Aorta (tissue), 5 donors: Measurements from ENCODE around the gene DCHS1. TPM values are rescaled to one million over a fixed set of nuclear protein-coding genes. Genes with fewer than 3 reads are reported as not detected.

ENCODE experiments used
- ATAC-seq: fragments of 200-7000 bp; cut with Tn5 transposase; one replicate; pipeline ENCODE4 v1.9.1; 2022; ENCODE audit warnings: moderate library complexity; ENCODE audit not compliant: low FRiP score
- DNase-seq, 2 donors: peaks; one replicate each; pipeline ENCODE4 v3.0.0-alpha.2; 2020
- H3K27ac ChIP-seq, 2 donors: one replicate each; pipeline ENCODE4 v1.5.1; 2013; ENCODE audit warnings: low read length in 2 of 2, mild to moderate bottlenecking in 2 of 2, moderate library complexity in 2 of 2, control low read depth in 1 of 2, inconsistent platforms in 1 of 2, low read depth in 1 of 2
- H3K27me3 ChIP-seq, 2 donors: one replicate each; pipeline ENCODE4 v1.6.1; 2013; ENCODE audit warnings: control low read depth in 1 of 2, low read length in 1 of 2, mild to moderate bottlenecking in 1 of 2, moderate library complexity in 1 of 2; ENCODE audit not compliant: insufficient read depth in 2 of 2, control insufficient read depth in 1 of 2
- H3K36me3 ChIP-seq, 2 donors: one replicate each; pipeline ENCODE4 v1.6.1; 2013; ENCODE audit warnings: control low read depth in 1 of 2, low read length in 1 of 2, mild to moderate bottlenecking in 1 of 2; ENCODE audit not compliant: insufficient read depth in 2 of 2, control insufficient read depth in 1 of 2
- H3K4me1 ChIP-seq, 2 donors: one replicate each; pipeline ENCODE4 v1.6.1; 2013; ENCODE audit warnings: low read length in 2 of 2, control low read depth in 1 of 2, mild to moderate bottlenecking in 1 of 2, moderate library complexity in 1 of 2; ENCODE audit not compliant: insufficient read depth in 2 of 2, control insufficient read depth in 1 of 2
- H3K4me3 ChIP-seq, 2 donors: one replicate each; pipeline ENCODE4 v1.5.1; 2013; ENCODE audit warnings: low read length in 2 of 2, control low read depth in 1 of 2, mild to moderate bottlenecking in 1 of 2
- H3K9me3 ChIP-seq: one replicate; pipeline ENCODE4 v1.6.1; 2013; ENCODE audit warnings: mild to moderate bottlenecking, low read length; ENCODE audit not compliant: control insufficient read depth
- WGBS, 2 donors: extraction: QIAGEN DNeasy Blood & Tissue Kit; methylation state at CpG; one replicate each; pipeline ENCODE4 v1.1.7; 2013; 5-methylcytosine and 5-hydroxymethylcytosine counted together
- intact Hi-C, 2 donors: fragments of 100-400 bp; cut with DNase I; formaldehyde crosslinking; loops; one replicate each; pipeline versions ENCODE4 v1.14.2 to v1.15.0; 2022
- polyA plus RNA-seq, 2 donors: library from polyadenylated mRNA; stranded (reverse); fragments of 200-250 nt; gene quantifications; one replicate each; pipeline ENCODE4 v1.2.3, GENCODE V29; 2013
- total RNA-seq, 2 donors: library from RNA; stranded (reverse); fragmentation: NEBNext Ultra II Directional; extraction: Animal tissue kit (Norgen Biotek cat#: 25700); gene quantifications; one replicate each; pipeline ENCODE4 v1.2.1, GENCODE V29; 2021
- donor health status: healthy with polysubstance abuse.
- donor health status: Bipolar disorder and iron deficiency.
- donor health status: DM: no; HTN: no; CAD: no.
- donor health status: DM: no; HTN: no; CAD: no.
- donor health status: DM: yes; HTN: yes; CAD: no.

The DCHS1 gene
- total and polyA plus RNA-seq, 4 donors, result 1.4 to 64.4 (median 36.6) TPM

DNA sequence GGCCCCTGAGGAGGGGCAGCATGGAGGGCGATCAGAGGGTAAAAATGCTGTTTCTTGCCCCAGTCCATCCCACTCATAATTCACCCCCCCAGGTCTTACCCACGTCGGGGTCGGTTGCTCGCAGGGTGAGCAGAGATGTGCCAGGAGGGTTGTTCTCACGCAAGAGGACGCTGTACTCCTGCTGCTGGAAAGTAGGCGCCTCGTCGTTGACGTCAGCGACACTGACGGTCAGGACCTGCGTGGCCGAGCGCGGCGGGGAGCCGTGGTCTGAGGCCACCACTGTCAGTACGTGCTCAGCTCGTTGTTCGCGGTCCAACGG is 26.1 kb downstream of the DCHS1 start:
- Histone ChIP-seq H3K4me1 (no peaks in the 10 kb centered on the region), H3K36me3 (peaks cover 0 to 14% of the 10 kb centered on the region in 2 donors), H3K27ac (no peak overlapping the region), H3K9me3 (no peaks in the 10 kb centered on the region), H3K4me3 (no peak overlapping the region), H3K27me3 (no peaks in the 10 kb centered on the region)
- intact Hi-C loops, result no loop called here
- 89 to 91% methylated on average over 24 of the region's 24 CpGs for WGBS, 2 donors
- ATAC-seq (no peak), DNase-seq (no peak)

DNA sequence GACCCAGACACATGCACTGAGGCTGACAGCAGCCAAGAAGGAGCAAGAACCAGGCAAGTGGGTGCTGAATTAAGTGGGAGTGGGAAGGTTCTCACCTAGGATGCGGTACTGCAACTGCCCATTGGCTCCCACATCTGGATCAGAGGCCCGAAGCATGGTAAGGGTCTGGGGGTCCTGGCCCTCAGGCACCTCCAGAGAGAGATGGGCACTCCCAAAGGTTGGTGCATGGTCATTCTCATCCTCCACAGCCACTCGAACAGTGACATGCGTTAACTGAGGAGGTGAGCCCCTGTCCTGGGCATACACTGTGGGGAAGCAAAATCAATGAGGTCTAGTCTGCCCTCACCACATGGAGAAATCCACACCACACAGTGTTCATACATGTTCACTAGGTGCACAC is 27.1 kb downstream of the DCHS1 start:
- peaks cover 0 to 14% of the 10 kb centered on the region in 2 donors for H3K36me3 ChIP-seq
- intact Hi-C loops, result no loop called here
- WGBS, 2 donors, result 95 to 96% methylated on average over 4 of the region's 4 CpGs

DNA sequence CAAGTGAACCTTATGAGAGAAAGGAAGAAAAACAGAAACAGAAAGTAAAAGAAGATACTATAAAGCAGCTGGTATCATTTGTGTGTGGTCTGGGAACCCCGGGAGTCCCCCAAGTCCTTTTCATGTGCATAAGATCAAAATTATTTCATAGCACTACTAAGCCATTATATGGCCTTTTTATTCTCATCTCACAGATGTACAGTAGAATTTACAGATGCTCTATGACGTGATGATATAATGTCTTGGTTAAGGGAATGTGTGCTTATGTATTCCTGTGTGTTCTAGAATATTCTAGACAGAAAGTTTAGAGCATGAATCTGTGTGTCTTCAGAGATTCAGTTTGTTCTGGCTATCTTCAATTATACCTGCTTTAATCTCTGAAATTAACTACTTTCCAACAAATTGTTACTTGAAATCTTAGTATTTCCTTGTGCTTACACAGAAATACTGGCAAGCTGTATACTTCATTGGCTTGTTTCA is 27.8 kb downstream of the DCHS1 start:
- H3K27me3 ChIP-seq, result no peaks in the 10 kb centered on the region
- H3K36me3 ChIP-seq, result peaks cover 0 to 13% of the 10 kb centered on the region in 2 donors
- H3K4me3 ChIP-seq, result no peak overlapping the region
- no peak for ATAC-seq
- intact Hi-C loops, result no loop called here
- H3K4me1 ChIP-seq, result no peaks in the 10 kb centered on the region
- no peaks in the 10 kb centered on the region for H3K9me3 ChIP-seq
- no peak for DNase-seq
- H3K27ac ChIP-seq, result no peak overlapping the region
- 76 to 77% methylated on average over 2 of the region's 2 CpGs for WGBS, 2 donors

More for the DNA sequence above, 27.1 kb downstream of the DCHS1 start:
- ATAC-seq, result no peak
- Histone ChIP-seq H3K9me3 (no peaks in the 10 kb centered on the region), H3K27me3 (no peaks in the 10 kb centered on the region), H3K27ac (no peak overlapping the region), H3K4me1 (no peaks in the 10 kb centered on the region), H3K4me3 (no peak overlapping the region)
- DNase-seq, result no peak

DNA sequence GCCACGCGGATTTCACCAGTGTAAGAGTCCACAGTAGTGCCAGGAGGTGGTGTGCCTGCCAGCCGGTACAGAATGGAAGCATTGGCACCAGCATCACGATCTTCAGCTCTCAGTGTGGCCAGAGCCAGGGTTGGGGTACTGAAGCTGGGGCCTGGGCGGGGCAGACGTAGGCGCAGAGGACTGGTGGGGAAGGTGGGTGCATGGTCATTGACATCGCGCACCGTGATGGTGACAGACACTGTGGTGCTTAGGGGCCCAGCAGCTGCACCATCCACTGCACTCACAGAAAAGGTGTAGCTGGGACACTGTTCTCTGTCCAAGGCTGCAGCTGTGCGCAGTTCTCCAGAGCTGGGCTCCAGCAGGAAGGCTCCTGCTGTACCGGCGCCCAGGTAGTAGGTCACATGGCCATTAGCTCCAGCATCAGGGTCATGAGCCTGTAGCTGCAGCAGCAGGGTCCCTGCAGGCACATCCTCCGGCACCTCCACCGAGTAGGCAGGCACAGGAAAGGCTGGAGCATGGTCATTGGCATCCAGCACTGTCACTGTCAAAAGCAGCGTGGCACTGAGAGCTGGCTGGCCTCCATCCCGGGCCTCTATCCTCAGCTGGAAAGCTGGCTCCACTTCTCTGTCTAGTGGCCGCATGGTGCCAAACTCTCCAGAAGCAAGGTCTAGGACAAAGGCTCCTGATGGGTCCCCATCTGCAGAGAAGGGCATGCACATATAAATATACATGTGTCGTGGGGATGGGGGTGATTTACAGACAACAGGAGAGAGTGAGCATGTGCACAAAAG is 28.4 kb downstream of the DCHS1 start:
- intact Hi-C loops, result no loop called here
- no peak overlapping the region for H3K27ac ChIP-seq
- 75 to 79% methylated on average over 19 of the region's 19 CpGs for WGBS, 2 donors
- no peaks in the 10 kb centered on the region for H3K4me1 ChIP-seq
- no peak for ATAC-seq
- no peaks in the 10 kb centered on the region for H3K27me3 ChIP-seq
- no peaks in the 10 kb centered on the region for H3K9me3 ChIP-seq
- peaks cover 0 to 10% of the 10 kb centered on the region in 2 donors for H3K36me3 ChIP-seq
- no peak for DNase-seq
- no peak overlapping the region for H3K4me3 ChIP-seq

DNA sequence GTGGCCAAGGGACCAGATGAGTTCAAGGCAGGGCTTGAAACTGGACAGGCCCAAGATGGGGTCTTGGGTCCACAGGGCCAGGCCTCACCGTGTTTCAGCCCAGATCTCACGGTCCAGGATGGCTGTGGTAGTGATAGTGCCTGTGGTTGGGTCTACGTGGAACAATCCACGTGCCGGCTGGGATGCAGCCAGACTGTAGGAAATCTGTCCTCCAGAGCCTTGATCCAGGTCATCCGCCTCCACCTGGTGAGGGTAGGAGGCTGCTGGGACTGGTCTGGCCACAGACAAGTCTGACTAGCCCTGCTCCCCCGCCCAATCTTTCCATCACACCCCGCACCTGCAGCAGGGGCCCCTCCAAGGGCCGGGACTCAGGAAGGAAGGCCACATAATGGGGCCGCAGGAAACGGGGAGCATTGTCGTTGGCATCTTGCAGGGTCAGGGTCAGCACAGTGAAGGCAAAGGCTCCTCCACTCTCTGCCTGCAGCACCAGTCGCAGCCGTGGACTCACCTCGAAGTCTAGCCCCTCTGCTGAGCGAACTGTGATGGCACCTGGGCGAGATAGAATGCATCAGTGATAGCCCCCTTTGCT is 29.7 kb downstream of the DCHS1 start:
- 93 to 95% methylated on average over 17 of the region's 17 CpGs for WGBS, 2 donors
- peak in 1 of 2 donors; percentile 37 for DNase-seq
- H3K27ac ChIP-seq, result no peak overlapping the region
- H3K36me3 ChIP-seq, result peaks cover 0 to 10% of the 10 kb centered on the region in 2 donors
- H3K27me3 ChIP-seq, result no peaks in the 10 kb centered on the region
- H3K9me3 ChIP-seq, result no peaks in the 10 kb centered on the region
- H3K4me3 ChIP-seq, result no peak overlapping the region
- no peaks in the 10 kb centered on the region for H3K4me1 ChIP-seq
- intact Hi-C loops, result no loop called here
- no peak for ATAC-seq

DNA sequence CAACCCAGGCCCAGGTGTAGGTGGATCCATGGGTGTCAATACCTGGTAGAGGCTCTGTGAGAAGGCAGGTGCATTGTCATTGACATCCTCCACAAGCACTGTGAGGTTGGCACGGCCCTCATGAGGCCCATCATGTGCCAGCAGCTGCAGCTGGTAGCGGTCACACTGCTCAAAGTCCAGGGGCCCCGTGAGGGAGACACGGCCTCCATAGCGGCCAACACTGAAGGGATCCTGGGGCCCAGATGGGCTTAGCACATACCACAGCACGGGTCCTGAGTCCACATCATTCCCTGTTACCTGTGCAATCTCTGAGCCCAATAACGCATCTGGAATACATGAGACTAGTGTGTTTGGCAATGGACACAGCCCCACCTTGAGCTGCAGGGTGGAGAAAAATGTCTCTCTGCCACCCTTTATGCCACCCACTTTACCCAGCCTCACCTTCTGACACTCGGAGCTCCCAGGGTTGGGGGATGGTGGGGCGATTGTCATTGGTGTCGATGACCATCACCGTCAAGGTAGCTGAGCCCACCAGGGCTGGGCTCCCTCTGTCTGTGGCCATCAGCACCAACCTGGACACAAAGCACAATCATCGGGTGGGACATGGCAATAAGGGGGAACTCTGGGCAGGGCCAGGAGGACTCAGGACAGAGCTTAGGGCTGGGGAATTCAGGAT is 30.3 kb downstream of the DCHS1 start:
- peaks cover 0 to 10% of the 10 kb centered on the region in 2 donors for H3K36me3 ChIP-seq
- no peaks in the 10 kb centered on the region for H3K27me3 ChIP-seq
- DNase-seq (peak in 1 of 2 donors; percentile 33), ATAC-seq (no peak)
- H3K4me1 ChIP-seq, result no peaks in the 10 kb centered on the region
- intact Hi-C loops, result no loop called here
- H3K9me3 ChIP-seq, result no peaks in the 10 kb centered on the region
- 88 to 91% methylated on average over 12 of the region's 12 CpGs for WGBS, 2 donors
- no peak overlapping the region for H3K27ac ChIP-seq
- H3K4me3 ChIP-seq, result no peak overlapping the region

DNA sequence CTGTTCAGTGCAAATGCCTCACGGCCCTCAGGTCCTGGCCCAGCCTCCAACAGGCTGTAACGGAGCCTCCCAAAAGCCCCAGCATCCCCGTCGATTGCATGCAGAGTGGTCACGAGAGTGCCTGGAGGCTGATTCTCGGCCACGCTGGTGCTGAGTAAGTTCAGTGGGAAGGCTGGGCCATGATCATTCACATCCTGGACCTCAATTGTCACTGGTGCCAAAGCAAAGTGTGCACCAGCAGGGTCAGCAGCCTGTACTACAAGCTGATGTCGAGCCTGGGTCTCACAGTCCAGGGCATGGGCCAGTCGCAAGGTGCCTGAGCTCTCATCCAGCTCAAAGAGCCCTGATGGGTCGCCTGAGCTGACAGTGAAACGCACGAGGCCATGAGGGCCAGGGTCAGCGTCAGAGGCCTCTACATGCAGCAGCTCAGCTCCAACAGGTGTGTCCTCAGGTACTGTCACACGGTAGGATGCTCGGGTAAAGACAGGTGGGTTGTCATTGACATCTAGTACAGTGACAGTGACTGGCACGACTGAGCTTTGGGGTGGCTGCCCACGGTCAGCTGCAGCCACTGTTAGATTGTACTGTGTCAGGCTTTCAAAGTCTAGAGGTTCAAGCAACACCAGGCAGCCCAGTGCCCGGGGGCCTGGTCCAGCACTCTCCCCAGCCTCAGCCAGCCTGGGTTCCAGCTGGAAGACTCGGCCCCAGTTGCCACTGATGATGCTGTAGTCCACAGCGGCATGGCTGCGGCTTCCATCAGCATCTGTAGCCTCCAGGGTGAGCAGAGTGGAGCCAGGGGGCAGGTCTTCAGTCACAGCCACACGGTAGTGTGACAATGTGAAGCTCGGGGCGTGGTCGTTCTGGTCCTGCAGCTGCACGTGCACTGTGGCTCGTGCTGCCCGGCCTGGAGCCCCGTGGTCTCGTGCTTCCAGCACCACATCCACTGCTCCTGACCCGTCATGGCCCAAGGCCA is 31.9 kb downstream of the DCHS1 start:
- ATAC-seq (no peak), DNase-seq (peak in 1 of 2 donors; percentile 38)
- Histone ChIP-seq H3K27ac (no peak overlapping the region), H3K9me3 (no peaks in the 10 kb centered on the region), H3K36me3 (peaks cover 0 to 4% of the 10 kb centered on the region in 2 donors), H3K27me3 (no peaks in the 10 kb centered on the region), H3K4me3 (no peak overlapping the region), H3K4me1 (no peaks in the 10 kb centered on the region)
- WGBS, 2 donors, result 80 to 83% methylated on average over 31 of the region's 31 CpGs
- intact Hi-C loops, result no loop called here
